ENCODE measurements around the gene FBXW8.

DNA sequence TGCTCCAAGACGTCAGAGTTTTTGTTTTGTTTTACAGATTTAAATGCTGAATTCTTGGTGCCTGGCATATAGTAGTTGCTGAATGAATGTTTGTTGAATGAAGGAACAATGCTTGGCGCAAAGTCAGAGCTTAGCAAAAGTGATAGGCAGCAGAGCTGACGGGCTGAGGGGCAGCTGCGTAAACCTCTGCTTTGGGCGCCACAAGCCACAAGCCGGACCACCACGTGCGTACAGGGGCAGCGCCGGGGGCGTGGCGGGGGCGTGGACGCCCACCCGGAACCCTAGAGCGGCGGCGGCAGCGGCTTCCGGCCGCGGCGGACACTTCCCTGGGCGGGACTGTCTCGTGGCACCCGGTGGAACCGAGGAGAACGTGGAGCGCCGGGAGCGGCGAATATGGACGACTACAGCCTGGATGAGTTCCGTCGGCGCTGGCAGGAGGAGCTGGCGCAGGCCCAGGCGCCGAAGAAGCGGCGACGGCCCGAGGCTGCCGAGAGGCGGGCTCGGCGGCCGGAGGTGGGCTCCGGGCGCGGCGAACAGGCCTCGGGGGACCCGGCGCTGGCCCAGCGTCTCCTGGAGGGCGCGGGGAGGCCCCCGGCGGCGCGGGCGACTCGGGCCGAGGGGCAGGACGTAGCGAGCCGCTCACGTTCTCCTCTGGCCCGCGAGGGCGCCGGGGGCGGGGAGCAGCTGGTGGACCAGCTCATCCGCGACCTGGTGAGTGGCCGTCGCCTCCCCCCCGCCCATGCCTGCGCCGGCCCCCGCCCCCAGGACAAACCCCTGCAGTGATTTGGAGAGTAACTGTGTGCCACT is at the start of gene FBXW8:
- TF ChIP-seq CTCF (IDR thresholded peaks at IDR 0.05) (no peak), POLR2A (IDR thresholded peaks at IDR 0.05) (no peak)
